WERI-Rb-1 (cell line): ENCODE results near the gene SRGAP2C.
A peak's percentile ranks its signal among the peaks of the same experiment; 100 is the strongest.
"Not testable (repeated sequence)": the region's sequence is repeated elsewhere in the genome, so short reads cannot be mapped to it uniquely, and the experiment has no call there.

Experiments
- DNase-seq: peaks from one replicate; pipeline ENCODE4 v3.0.0-alpha.2; 2020
- H3K27ac ChIP-seq: fragments of 250-450 bp; sonication (Bioruptor Pico); 2 replicates; pipeline ENCODE4 v1.5.1; 2020; ENCODE audit warnings: mild to moderate bottlenecking, moderate library complexity
- H3K27me3 ChIP-seq: fragments of 250-450 bp; sonication (Bioruptor Pico); 2 replicates; pipeline ENCODE4 v1.5.1; 2021; ENCODE audit warnings: mild to moderate bottlenecking, low read depth, moderate library complexity; ENCODE audit not compliant: insufficient read depth, severe bottlenecking
- H3K36me3 ChIP-seq: fragments of 250-450 bp; sonication (Bioruptor Pico); 2 replicates; pipeline ENCODE4 v1.5.1; 2020; ENCODE audit warnings: mild to moderate bottlenecking, moderate library complexity
- H3K4me3 ChIP-seq: 2 replicates; pipeline ENCODE4 v1.5.1; 2011; ENCODE audit warnings: low read depth, mild to moderate bottlenecking, control low read depth, low read length
- H3K9me3 ChIP-seq: fragments of 250-450 bp; sonication (Bioruptor Pico); 2 replicates; pipeline ENCODE4 v1.5.1; 2021; ENCODE audit warnings: mild to moderate bottlenecking, moderate library complexity; ENCODE audit not compliant: severe bottlenecking

The SRGAP2C gene

GRCh38 chr1:121163850-121164757 lies 20.7 kb upstream of the SRGAP2C start:
- H3K36me3 ChIP-seq, H3K27me3 ChIP-seq, H3K27ac ChIP-seq, H3K9me3 ChIP-seq, H3K4me3 ChIP-seq, DNase-seq: not testable (repeated sequence)

GRCh38 chr1:121165296-121165695 lies 19.5 kb upstream of the SRGAP2C start:
- not testable (repeated sequence) for H3K9me3 ChIP-seq, H3K4me3 ChIP-seq, H3K27me3 ChIP-seq, DNase-seq, H3K27ac ChIP-seq, H3K36me3 ChIP-seq

GRCh38 chr1:121167225-121167738 lies 17.5 kb upstream of the SRGAP2C start:
- not testable (repeated sequence) for H3K36me3 ChIP-seq, H3K4me3 ChIP-seq, H3K27me3 ChIP-seq, DNase-seq, H3K9me3 ChIP-seq, H3K27ac ChIP-seq

GRCh38 chr1:121168152-121168668 lies 16.6 kb upstream of the SRGAP2C start:
- not testable (repeated sequence) for H3K27ac ChIP-seq, H3K36me3 ChIP-seq, H3K27me3 ChIP-seq, H3K4me3 ChIP-seq, H3K9me3 ChIP-seq, DNase-seq

- not testable (repeated sequence) for H3K9me3 ChIP-seq, H3K27ac ChIP-seq, DNase-seq, H3K27me3 ChIP-seq, H3K36me3 ChIP-seq, H3K4me3 ChIP-seq
These were observed 8.1 kb upstream of the SRGAP2C start for GRCh38 chr1:121176649-121177048.

- H3K36me3 ChIP-seq, H3K27me3 ChIP-seq, H3K4me3 ChIP-seq, DNase-seq, H3K27ac ChIP-seq, H3K9me3 ChIP-seq: not testable (repeated sequence)
These were observed 6.6 kb upstream of the SRGAP2C start for GRCh38 chr1:121178197-121178596.

GRCh38 chr1:121183867-121184266 lies 908 bp upstream of the SRGAP2C start:
- H3K27me3 ChIP-seq, H3K36me3 ChIP-seq, H3K9me3 ChIP-seq, H3K27ac ChIP-seq: not testable (repeated sequence)
- H3K4me3 ChIP-seq, result peak overlapping the region; percentile 42
- DNase-seq, result peak; percentile 44

GRCh38 chr1:121185140-121185708 lies 449 bp downstream of the SRGAP2C start:
- not testable (repeated sequence) for H3K36me3 ChIP-seq, H3K9me3 ChIP-seq, H3K27me3 ChIP-seq
- Histone ChIP-seq H3K27ac (peak overlapping the region; percentile 72), H3K4me3 (peak overlapping the region; percentile 36)
- DNase-seq, result peak; percentile 11

- H3K27ac ChIP-seq, H3K9me3 ChIP-seq, H3K27me3 ChIP-seq, DNase-seq, H3K36me3 ChIP-seq: not testable (repeated sequence)
- peak overlapping the region; percentile 16; the same call in 1 of the 2 replicates for H3K4me3 ChIP-seq
These were observed 1.4 kb downstream of the SRGAP2C start for GRCh38 chr1:121186191-121186590.

GRCh38 chr1:121187914-121188313 lies 3.1 kb downstream of the SRGAP2C start:
- not testable (repeated sequence) for H3K27ac ChIP-seq, H3K4me3 ChIP-seq, H3K27me3 ChIP-seq, H3K9me3 ChIP-seq, DNase-seq, H3K36me3 ChIP-seq

- not testable (repeated sequence) for H3K27ac ChIP-seq, DNase-seq, H3K27me3 ChIP-seq, H3K36me3 ChIP-seq, H3K9me3 ChIP-seq, H3K4me3 ChIP-seq
These were observed 7.7 kb downstream of the SRGAP2C start for GRCh38 chr1:121192512-121192911.

- H3K9me3 ChIP-seq, H3K27ac ChIP-seq, H3K36me3 ChIP-seq, H3K27me3 ChIP-seq, H3K4me3 ChIP-seq, DNase-seq: not testable (repeated sequence)
These were observed 12.5 kb downstream of the SRGAP2C start for GRCh38 chr1:121197095-121197882.

- not testable (repeated sequence) for DNase-seq, H3K27ac ChIP-seq, H3K36me3 ChIP-seq, H3K27me3 ChIP-seq, H3K9me3 ChIP-seq, H3K4me3 ChIP-seq
These were observed 15.0 kb downstream of the SRGAP2C start for GRCh38 chr1:121199763-121200162.

GRCh38 chr1:121200232-121200631 lies 15.5 kb downstream of the SRGAP2C start:
- not testable (repeated sequence) for DNase-seq, H3K36me3 ChIP-seq, H3K27me3 ChIP-seq, H3K27ac ChIP-seq, H3K9me3 ChIP-seq, H3K4me3 ChIP-seq
